Measurements from ENCODE around the gene ATAD3B. TPM values are rescaled to one million over a fixed set of nuclear protein-coding genes. Genes with fewer than 3 reads are reported as not detected.
"Not testable (repeated sequence)": the region's sequence is repeated elsewhere in the genome, so short reads cannot be mapped to it uniquely, and the experiment has no call there.

The ATAD3B gene
- total RNA-seq, 1 experiment from 2014 or later, result 36.3 TPM

DNA sequence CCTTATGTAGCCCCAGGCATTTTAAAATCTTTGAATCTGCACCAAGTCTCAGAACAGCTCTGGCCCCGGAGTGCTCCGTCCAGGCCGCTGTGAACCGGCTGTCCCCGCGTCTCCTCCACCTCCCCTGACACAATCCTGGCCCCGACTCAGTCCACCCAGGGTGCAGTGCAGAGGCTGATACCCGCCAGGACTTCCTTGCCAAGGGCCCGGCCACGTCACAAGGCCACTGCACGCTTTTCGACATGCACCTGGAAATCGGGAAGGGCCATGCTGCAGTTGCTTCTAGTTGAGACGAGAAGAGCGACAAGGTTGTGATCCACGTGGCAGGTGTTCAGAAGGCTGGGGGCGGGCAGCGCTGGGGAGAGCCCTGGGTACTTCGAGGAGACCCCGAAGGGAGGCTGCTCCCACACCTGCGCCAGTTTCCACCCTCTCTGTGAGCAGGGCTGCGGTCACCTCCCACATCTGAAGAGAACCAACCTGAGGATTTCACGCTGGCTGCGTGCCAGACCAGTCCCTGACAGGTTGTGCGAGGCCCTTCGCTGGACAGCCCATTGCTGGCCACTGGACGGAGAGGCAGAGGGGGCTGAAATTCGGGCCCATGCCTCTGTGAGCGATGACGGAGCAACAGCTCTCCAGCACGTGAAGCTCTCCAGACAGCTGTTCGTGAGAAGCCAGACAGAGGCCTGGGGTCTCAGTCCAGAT is 29.3 kb upstream of the ATAD3B start:
- no peak for DNase-seq (ENCODE audit: low read depth, low spot score)
- in situ Hi-C loops (cut with HindIII; ENCODE audit: low pct_unique_long_range_greater_than_20kb, low sequenced_read_pairs), result no loop called here

DNA sequence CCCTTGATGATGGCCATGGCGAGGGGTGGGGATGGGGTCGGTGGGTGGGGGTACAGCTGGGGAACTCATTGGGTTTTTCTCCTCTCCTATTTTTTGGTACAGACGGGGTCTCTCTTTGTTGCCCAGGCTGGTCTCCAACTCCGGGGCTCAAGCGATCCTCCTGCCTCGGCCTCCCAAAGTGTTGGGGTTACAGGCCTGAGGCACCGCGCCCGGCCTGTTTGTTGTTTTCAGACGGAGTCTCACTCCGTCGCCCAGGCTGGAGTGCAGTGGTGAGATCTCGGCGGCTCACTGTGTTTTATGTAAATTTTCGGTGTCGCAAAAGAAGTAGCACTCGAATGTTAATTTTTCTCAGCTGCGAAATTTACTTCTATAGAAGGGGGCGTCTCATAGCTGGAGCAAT is 24.9 kb upstream of the ATAD3B start:
- in situ Hi-C loops (cut with HindIII; ENCODE audit: low pct_unique_long_range_greater_than_20kb, low sequenced_read_pairs); DNase-seq (ENCODE audit: low read depth, low spot score): not testable (repeated sequence)

DNA sequence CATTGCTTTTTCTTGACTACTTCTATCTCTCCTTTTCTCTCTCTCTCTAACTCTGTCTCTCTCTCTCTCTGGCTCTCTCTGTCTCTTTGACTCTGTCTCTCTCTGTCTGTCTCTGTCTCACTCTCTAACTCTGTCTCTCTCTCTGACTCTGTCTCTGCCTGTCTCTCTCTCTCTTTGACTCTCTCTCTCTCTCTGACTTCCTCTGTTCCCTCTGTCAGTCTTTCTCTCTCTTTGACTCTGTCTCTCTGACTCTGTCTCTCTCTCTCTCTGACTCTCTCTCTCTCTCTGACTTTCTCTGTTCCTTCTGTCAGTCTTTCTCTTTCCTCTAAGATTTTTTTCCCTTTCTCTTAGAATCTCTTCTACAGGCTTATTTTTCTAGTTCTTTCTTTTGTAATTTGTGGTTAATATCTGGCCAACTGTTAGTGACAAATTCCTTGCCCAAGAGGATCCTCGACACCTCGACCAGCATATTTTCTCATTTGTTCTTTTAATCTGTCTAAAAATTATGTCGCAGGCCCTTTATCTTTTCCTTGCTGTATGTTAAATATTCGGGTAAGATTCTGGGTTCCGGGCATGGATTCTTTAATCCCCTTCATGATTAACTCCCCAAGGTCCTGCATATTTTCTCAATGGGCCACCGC is 22.3 kb upstream of the ATAD3B start, which contains the start of gene ATAD3C:
TSS of gene ATAD3C (plus strand) at position 591 of the 641 bp plus-strand sequence. CDS start 995 bp downstream, outside the sequence.
- DNase-seq (ENCODE audit: low read depth, low spot score), result no peak
- in situ Hi-C loops (cut with HindIII; ENCODE audit: low pct_unique_long_range_greater_than_20kb, low sequenced_read_pairs), result no loop called here

DNA sequence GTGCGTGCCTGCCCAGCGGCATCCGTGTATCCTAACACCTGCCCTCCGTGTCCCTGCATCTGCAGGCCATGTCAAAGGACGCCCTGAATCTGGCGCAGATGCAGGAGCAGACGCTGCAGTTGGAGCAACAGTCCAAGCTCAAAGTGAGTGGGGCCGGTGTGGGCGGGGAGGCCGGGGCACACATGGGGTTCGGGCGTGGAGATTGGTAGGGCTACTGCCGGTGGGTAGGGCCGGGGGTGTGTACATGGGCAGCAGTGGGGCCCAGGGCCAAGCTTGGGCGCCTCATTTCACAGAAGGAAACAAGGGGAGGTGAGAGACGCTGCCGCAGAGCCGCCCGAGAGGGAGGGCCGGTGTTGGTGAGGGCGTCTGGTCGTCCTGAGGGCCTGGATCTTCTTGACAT is 20.9 kb upstream of the ATAD3B start:
- in situ Hi-C loops (cut with HindIII; ENCODE audit: low pct_unique_long_range_greater_than_20kb, low sequenced_read_pairs); DNase-seq (ENCODE audit: low read depth, low spot score): not testable (repeated sequence)

DNA sequence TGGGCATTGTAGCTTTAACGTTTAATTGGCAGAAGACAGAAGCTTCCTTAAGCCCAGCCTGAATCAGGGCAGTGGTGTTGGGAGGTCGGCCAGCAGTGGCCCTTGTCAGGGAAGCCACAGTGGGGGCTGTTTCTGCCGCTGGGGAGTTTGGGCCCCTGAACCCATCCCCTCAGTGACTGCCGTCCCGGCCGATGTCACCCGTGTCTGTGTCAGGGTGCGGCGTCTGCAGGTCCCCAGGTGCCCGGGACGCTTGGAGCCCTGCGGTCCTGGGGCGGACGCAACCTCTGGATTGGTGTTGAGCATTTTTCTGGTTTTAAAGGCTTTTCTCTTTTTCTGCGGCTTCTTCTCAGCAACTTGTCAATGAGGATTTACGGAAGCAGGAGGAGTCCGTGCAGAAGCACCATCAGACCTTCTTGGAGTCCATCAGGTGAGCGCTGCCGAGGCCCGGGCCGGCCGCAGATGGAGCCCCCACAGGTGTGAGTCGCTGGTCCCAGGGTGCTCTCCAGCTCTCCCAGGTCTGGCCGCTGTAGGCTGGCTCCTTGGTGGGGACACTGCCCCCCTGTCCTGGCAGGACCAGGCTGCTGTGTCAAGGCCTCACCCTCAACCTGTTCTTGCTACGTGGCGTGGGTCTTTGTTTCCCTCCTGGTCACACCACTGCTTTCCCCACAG is 19.7 kb upstream of the ATAD3B start:
- in situ Hi-C loops (cut with HindIII; ENCODE audit: low pct_unique_long_range_greater_than_20kb, low sequenced_read_pairs), result no loop called here
- DNase-seq (ENCODE audit: low read depth, low spot score), result no peak

DNA sequence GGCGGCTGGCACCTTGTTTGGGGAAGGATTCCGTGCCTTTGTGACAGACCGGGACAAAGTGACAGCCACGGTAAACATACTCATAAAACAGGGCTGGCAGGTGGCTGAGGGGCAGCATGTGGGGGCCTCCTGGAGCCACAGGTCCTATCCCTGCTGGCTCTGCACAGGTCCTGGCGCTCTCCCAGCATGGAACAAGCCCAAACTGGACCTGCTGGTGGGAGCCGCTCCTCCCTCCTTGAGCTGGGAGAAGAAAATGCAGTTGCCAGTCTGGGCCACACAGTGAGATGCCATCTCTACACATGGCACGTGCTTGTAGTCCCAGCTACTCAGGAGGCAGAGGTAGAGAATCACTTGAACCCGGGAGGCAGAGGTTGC is 19.2 kb upstream of the ATAD3B start:
- DNase-seq (ENCODE audit: low read depth, low spot score); in situ Hi-C loops (cut with HindIII; ENCODE audit: low pct_unique_long_range_greater_than_20kb, low sequenced_read_pairs): not testable (repeated sequence)

DNA sequence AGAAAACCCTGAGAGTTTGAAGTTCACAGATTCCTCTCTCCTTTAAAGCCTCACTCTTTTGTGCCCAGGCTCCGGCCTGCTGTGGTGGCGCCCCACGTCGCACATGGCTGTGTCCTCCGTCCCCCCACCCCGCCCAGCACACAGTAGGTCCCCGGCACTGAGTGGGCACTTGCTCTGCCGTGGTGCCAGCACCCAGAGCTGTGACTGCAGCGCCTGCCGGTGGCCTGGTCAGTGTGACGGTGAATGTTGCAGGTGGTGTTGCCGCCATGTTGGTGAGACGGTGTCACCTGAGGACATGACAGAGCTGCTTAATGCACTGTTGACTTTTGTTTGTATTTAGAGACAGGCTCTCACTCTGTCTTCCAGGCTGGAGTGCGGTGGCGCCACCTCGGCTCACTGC is 18.7 kb upstream of the ATAD3B start:
- in situ Hi-C loops (cut with HindIII; ENCODE audit: low pct_unique_long_range_greater_than_20kb, low sequenced_read_pairs), result no loop called here
- DNase-seq (ENCODE audit: low read depth, low spot score), result no peak

DNA sequence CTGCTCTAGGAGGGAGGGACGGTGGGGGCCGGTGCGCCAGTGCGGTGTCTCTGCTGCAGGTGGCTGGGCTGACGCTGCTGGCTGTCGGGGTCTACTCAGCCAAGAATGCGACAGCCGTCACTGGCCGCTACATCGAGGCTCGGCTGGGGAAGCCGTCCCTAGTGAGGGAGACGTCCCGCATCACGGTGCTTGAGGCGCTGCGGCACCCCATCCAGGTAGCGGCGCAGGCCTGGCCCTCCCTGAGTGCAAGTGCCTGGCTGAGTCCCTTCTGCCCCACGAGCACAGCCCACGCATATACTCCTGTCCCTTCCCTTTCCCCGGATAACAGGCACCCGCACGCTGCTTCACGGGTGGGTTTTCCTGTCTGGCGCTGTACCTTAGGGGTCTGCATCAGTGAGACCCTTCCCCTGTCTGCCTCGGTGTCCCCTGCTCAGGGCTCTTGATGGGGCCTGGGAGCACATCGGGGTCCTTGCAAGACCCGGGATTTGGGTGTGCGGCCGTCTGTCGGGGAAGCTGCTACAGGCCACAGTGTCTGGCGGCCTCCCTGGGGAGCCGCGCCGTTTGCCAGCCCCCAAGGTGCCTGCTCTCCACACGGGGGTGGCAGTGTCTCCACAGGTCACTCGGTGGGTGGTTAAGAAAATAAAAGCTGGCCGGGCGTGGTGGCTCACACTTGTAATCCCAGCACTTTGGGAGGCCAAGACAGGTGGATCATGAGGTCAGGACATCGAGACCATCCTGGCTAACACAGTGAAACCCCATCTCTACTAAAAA is 17.1 kb upstream of the ATAD3B start:
- in situ Hi-C loops (cut with HindIII; ENCODE audit: low pct_unique_long_range_greater_than_20kb, low sequenced_read_pairs); DNase-seq (ENCODE audit: low read depth, low spot score): not testable (repeated sequence)

DNA sequence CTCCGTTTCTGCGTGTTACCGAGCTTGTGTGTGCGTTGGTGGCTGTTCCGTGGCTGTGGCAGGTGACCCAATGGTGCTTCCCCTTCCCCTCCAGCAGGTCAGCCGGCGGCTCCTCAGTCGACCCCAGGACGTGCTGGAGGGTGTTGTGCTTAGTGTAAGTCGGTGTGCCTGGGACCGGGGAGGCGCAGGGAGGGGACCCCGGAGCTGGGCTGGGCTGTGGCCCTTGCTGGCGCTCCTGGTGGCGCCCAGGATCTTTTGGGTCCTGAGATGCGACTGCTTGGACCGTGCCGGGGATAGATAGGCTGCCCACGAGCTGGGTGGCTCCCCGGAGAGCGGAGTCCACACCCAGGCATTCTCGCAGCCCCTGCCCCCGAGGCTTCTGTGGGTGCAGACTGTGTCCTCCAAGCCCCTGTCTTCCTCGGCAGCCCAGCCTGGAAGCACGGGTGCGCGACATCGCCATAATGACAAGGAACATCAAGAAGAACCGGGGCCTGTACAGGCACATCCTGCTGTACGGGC is 16.1 kb upstream of the ATAD3B start:
- no peak for DNase-seq (ENCODE audit: low read depth, low spot score)
- in situ Hi-C loops (cut with HindIII; ENCODE audit: low pct_unique_long_range_greater_than_20kb, low sequenced_read_pairs), result no loop called here

DNA sequence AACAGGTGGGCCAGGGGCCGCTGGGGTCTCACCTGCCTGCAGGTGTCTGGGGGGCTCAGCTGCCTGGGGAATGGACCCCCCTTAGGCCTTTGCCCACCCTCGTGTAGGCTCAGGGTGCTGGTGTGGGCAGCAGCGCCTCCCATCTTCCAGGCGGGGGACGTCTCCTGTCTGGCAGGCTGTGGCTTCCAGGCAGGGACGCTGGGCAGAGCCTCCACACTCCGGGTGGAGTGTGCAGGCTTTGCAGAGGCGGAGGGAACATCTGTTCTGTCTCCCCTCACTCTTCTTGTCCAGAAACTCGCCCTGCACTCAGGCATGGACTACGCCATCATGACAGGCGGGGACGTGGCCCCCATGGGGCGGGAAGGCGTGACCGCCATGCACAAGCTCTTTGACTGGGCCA is 15.6 kb upstream of the ATAD3B start:
- in situ Hi-C loops (cut with HindIII; ENCODE audit: low pct_unique_long_range_greater_than_20kb, low sequenced_read_pairs), result not testable (repeated sequence)

DNA sequence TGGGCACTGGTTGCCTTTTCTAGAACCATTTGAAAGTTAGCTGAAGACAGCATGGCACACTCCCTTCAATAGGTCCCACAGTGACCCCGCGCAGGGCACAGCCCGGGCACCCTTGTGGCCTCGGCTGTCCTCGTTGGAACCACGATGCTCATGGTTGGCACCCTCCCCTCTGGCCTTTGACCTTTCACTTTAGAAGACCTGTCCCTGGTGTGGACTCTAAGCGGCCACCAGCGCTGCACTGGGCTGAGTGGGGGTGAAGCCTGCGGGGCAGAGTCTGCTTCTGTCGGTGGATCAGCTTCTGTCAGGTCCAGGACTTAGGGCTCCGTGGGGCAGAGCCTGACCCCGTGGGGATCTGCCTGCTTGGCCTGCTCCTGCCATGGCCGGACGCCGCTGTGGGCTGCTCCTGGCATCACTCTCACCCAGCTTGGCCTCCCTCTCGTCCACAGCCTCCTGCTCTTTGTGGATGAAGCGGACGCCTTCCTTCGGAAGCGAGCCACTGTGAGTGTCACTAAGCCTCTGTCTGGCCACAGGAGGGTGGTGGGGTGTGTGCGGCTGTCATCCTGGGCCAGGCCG is 14.8 kb upstream of the ATAD3B start:
- DNase-seq (ENCODE audit: low read depth, low spot score); in situ Hi-C loops (cut with HindIII; ENCODE audit: low pct_unique_long_range_greater_than_20kb, low sequenced_read_pairs): not testable (repeated sequence)

More for the DNA sequence above, 15.6 kb upstream of the ATAD3B start:
- DNase-seq (ENCODE audit: low read depth, low spot score), result not testable (repeated sequence)

DNA sequence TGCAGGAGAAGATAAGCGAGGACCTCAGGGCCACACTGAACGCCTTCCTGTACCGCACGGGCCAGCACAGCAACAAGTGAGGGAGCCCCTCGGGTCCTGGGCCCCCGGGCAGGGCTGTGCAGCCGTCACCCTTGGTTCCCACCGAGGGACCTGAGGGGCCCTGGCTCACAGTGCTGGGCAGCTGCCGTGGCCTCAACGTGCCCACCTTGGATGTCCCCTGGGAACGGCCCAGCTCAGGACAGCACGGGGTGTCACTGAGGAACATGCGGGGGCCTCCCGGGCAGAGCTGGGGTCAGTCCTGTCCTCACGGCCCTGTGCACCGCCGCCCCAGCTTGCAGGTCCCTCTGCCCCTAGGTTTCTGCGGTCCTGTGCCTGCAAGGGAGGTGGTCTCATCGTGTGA is 12.4 kb upstream of the ATAD3B start:
- DNase-seq (ENCODE audit: low read depth, low spot score); in situ Hi-C loops (cut with HindIII; ENCODE audit: low pct_unique_long_range_greater_than_20kb, low sequenced_read_pairs): not testable (repeated sequence)

DNA sequence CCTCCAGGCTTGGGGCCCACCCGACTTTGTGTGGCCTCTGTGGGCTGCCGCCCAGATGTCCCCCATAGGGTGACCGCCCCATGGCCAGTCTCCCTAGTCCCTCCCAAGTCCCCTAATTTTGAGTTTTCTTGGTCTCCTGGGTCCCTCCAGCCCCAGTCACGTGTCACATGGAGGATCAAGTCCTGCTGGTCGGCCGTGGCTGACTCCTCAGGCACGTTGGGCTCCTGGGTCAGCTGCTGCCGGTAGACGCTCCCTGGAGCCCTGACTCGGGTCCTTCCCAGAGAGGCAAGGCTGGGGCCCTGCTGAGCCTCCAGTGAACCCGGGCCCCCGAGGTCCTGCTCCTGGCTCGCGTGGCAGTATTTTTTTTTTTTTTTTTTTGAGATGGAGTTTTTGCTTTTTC is 11.9 kb upstream of the ATAD3B start:
- in situ Hi-C loops (cut with HindIII; ENCODE audit: low pct_unique_long_range_greater_than_20kb, low sequenced_read_pairs); DNase-seq (ENCODE audit: low read depth, low spot score): not testable (repeated sequence)

DNA sequence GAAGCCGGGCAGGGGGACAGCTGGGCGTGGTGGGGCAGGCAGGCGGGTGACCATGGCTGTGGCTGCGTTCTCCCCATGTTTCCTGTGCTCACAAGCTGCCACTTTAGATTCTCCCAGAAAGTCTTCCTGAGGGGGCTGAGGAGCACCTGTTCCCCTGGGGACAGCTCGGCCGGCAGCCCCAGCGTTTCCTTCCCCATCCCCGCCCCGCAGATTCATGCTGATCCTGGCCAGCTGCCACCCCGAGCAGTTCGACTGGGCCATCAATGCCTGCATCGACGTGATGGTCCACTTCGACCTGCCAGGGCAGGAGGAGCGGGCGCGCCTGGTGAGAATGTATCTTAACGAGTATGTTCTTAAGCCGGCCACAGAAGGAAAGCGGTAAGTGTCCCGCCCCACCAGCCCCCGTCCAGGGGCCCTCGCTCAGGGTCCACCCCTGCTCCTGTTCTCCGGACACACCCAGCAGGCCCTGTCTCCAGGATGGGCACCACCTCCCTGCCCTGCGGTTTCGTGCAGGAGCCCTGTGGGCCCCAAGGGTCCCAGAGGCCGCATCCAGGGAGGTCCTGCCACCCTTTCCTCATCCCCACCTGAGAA is 10.9 kb upstream of the ATAD3B start:
- no peak for DNase-seq (ENCODE audit: low read depth, low spot score)
- in situ Hi-C loops (cut with HindIII; ENCODE audit: low pct_unique_long_range_greater_than_20kb, low sequenced_read_pairs), result no loop called here

DNA sequence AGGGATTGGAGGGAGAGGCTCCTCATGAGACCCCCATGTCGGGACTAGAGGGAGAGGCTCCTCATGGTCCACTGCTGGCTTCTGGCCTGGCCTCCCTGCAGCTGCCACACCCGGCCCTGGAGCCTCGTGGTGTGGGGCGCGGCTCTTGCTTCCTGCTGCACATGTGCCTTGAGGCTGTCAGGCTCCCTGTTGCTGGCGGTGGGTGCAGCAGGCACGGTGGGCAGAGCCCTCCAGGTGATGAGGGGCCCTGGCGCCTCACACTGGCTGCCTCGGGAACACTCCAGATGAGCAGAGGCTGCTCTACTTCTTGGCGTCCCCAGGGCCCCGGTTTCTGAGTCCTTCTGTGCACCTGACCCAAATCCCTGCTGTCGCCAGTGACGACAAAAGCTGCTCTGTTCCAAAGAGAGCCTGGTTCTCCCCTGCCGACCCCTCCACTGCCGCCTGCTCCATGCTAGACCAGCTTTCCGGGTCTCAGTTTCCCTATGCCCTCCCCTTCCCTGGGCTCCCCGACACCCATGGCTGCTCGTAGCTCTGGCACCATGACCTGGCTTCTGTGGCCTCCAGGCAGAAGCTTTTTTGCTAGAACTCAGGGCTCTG is 9.7 kb upstream of the ATAD3B start:
- in situ Hi-C loops (cut with HindIII; ENCODE audit: low pct_unique_long_range_greater_than_20kb, low sequenced_read_pairs), result no loop called here
- DNase-seq (ENCODE audit: low read depth, low spot score), result no peak

DNA sequence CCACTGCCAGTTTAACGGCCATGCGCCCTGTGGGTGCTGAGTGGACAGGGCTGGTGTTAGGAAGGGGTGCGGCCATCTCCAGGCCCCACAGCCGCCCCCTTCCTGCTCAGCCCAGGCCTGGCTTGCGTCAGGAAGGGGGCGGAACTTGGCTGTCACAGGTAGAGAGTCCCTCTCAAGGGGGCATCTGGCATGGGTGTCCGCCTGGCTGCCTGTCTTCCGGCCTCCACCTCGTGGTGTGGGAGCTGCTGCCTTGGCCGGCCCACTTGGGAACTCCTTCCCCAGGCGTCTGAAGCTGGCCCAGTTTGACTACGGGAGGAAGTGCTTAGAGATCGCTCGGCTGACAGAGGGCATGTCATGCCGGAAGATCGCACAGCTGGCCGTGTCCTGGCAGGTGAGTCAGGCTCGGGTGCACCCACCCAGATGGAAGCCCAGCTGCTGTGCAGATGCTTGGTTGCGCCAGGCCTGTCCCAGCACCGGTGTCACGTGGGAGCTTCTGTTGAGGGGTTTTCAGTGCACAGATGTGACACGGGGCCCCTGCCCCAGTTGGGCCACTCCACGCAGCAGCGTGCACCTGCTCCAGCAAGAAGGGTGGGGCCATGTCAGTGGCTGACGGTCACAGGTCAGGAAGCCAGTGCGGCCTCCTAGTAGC is 9.1 kb upstream of the ATAD3B start:
- in situ Hi-C loops (cut with HindIII; ENCODE audit: low pct_unique_long_range_greater_than_20kb, low sequenced_read_pairs), result no loop called here
- DNase-seq (ENCODE audit: low read depth, low spot score), result no peak
